Vagina (tissue), 2 donors: ENCODE measurements around the gene ZSCAN5A.
"Not testable (repeated sequence)": the region's sequence is repeated elsewhere in the genome, so short reads cannot be mapped to it uniquely, and the experiment has no call there.

Source experiments
- CTCF ChIP-seq, 3 experiments: fragments of 450-650 bp in 2 of 3; fragments of 200-600 bp in 1 of 3; sonication (generic) in 1 of 3; IDR thresholded peaks; one replicate each; pipeline ENCODE4 v1.5.1; 2017 to 2019; ENCODE audit warnings: antibody characterized with exemption in 3 of 3, mild to moderate bottlenecking in 2 of 3, moderate library complexity in 2 of 3
- POLR2A ChIP-seq, 2 donors: fragments of 450-650 bp; IDR thresholded peaks; one replicate each; pipeline ENCODE4 v1.6.1; 2017; ENCODE audit warnings: antibody characterized with exemption in 2 of 2, mild to moderate bottlenecking in 2 of 2, moderate library complexity in 2 of 2
- POLR2AphosphoS5 ChIP-seq, 2 donors: sonication (generic); formaldehyde crosslinking; IDR thresholded peaks; one replicate each; pipeline ENCODE4 v1.9.0; 2017; ENCODE audit warnings: antibody characterized with exemption in 2 of 2, mild to moderate bottlenecking in 2 of 2, low read depth in 1 of 2; ENCODE audit not compliant: insufficient read depth in 1 of 2

GRCh38 chr19:56207581-56207980, 107.1 kb downstream of the ZSCAN5A start:
- not testable (repeated sequence) for TF ChIP-seq CTCF (IDR thresholded peaks at IDR 0.05); POLR2A (IDR thresholded peaks at IDR 0.05); POLR2AphosphoS5 (IDR thresholded peaks at IDR 0.05; ENCODE audit: insufficient read depth in 1 of 2, low read depth in 1 of 2)
